ENCODE data around the gene AKAP17A. TPM values are rescaled to one million over a fixed set of nuclear protein-coding genes. Genes with fewer than 3 reads are reported as not detected.

AKAP17A gene
- total RNA-seq, 5 donors from 2014 or later (not counting 1 experiment from before 2014, with no cell fraction given) = 120 to 162 (median 155) TPM

DNA sequence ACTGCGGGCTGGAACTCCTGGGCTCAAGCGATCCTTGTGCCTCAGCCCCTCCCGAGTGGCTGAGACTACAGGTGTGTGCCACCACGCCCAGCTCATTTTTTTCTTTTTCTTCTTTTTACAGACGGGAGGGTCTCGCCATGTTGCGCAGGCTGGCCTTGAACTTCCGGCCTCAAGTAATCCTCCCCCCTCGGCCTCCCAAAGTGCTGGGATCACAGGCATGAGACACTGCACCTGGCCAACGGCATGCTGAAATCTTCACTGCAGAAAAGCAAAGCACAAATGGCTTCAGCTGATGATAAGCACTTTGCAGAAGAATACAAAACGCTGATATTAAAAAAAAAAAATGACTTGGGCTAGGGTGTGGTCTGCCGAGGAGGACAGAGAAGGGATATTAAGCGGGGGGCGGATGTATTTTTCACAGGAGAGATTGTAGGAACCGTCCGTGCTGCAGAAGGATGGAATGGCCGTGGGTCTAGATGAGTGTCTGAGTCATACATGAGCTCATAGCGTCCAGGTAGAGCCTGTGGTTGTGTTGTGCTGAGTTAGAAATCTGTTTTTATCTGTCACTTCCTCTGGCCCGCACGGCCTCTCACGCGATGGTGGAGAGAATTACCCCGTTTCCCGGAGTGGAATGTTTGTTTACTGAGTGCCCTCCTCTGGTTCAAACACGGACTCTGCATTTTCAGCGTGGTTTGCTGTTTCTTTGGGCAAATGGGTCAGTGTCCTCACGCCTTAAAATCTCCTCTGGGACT is 8.5 kb upstream of the AKAP17A start:
- 63% methylated on average over 18 of the region's 27 CpGs for WGBS (ENCODE audit: insufficient coverage)
- Mint-ChIP-seq H3K4me1 (peaks cover 26 to 40% (median 30%) of the 10 kb centered on the region in 3 donors), H3K4me3 (peak overlapping the region; percentile 46 to 53 (median 52)), H3K27me3 (no peaks in the 10 kb centered on the region), H3K27ac (peak overlapping the region; percentile 81 to 89), H3K9me3 (no peaks in the 10 kb centered on the region), H3K36me3 (no peaks in the 10 kb centered on the region)
- CTCF ChIA-PET = no interaction called here
- POLR2A ChIA-PET = no interaction called here
- H3K9me3 ChIP-seq = no peaks in the 10 kb centered on the region
- H3K36me3 ChIP-seq (ENCODE audit: control insufficient read depth in 2 of 2, extremely low read depth in 1 of 2, insufficient read depth in 1 of 2, low read length in 1 of 2) = no peaks in the 10 kb centered on the region
- peak in 5 of 35 experiments; percentile 26 to 80 (median 40) for DNase-seq
- H3K4me1 ChIP-seq (ENCODE audit: control insufficient read depth in 1 of 2, extremely low read depth in 1 of 2, insufficient read depth in 2 of 2, low read length in 2 of 2) = peaks cover 10 to 30% of the 10 kb centered on the region in 2 experiments
- no peaks in the 10 kb centered on the region for H3K27me3 ChIP-seq (replicated peaks in 1 of 2; ENCODE audit: control insufficient read depth in 2 of 2, extremely low read depth in 1 of 2, insufficient read depth in 2 of 2, low read length in 1 of 2)
- peak overlapping the region; percentile 52 for H3K27ac ChIP-seq (ENCODE audit: low read length)
- no peak overlapping the region for H3K4me3 ChIP-seq (ENCODE audit: control insufficient read depth in 1 of 2, extremely low read depth in 1 of 2, low read length in 1 of 2)
- ATAC-seq (replicated peaks in 1 of 4) = peak; percentile 59 to 93 (median 80)

DNA sequence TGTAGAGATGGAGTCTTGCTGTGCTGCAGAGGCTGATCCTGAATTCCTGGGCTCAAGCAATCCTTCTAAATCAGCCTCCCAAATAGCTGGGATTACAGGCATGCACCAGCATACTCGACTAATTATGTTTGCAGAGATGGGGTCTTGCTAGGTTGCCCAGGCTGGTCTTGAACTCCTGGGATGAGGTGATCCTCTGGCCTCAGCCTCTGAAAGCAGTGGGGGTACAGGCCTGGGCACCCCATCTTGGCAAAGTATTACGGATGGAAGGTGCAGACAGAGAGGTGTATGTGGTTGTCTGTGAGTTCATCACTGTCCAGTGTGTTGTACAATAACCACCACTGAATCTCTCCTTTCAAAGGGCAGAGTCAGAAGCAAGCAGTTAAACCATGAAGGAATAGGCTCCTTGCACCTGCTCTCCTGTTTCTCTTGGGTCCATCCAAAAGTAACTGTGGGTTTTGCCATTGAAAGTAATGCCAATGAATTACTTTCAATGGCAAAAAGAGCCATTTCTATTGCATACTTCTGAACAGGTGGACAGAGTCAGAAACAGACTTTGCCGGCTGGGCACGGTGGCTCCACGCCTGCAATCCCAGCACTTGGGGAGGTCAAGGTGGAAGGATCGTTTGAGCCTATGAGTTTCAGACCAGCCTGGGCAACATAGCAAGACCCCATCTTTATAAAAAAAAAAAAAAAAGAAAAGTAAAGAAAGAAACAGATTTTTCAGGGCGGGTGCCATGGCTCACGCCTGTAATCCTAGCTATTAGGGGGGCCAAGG is 7.0 kb upstream of the AKAP17A start:
- H3K27ac Mint-ChIP-seq = no peak overlapping the region

DNA sequence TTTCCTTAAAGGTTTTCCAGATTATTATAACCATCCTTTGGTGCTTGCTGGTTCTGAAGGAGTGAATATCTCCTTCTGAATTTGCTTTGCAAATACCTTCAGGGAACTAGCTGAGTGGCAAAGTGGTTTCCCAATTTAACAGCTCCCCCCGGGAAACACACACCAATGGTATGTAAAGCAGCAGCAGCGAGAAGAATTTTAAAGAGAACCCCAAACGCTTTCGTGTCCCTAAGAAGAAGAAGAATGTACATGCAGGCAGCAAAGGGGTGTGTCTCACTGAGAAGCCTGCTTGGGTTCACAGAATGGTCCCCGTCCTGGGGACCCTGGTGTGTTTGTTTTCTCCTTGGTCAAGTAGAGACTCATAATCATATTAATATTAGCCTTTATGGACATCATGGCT is 4.2 kb upstream of the AKAP17A start:
- H3K4me3 ChIP-seq (ENCODE audit: control insufficient read depth in 1 of 2, extremely low read depth in 1 of 2, low read length in 1 of 2) = no peak overlapping the region
- Mint-ChIP-seq H3K9me3 (no peaks in the 10 kb centered on the region), H3K27me3 (no peaks in the 10 kb centered on the region), H3K4me1 (peaks cover 21 to 33% (median 23%) of the 10 kb centered on the region in 3 donors), H3K27ac (peak overlapping the region; percentile 61 to 62), H3K36me3 (no peaks in the 10 kb centered on the region), H3K4me3 (no peak overlapping the region)
- H3K27ac ChIP-seq (ENCODE audit: low read length) = no peak overlapping the region
- 72% methylated on average over 4 of the region's 5 CpGs for WGBS (ENCODE audit: insufficient coverage)
- H3K36me3 ChIP-seq (ENCODE audit: control insufficient read depth in 2 of 2, extremely low read depth in 1 of 2, insufficient read depth in 1 of 2, low read length in 1 of 2) = no peaks in the 10 kb centered on the region
- H3K4me1 ChIP-seq (ENCODE audit: control insufficient read depth in 1 of 2, extremely low read depth in 1 of 2, insufficient read depth in 2 of 2, low read length in 2 of 2) = peaks cover 3 to 18% of the 10 kb centered on the region in 2 experiments
- no peaks in the 10 kb centered on the region for H3K27me3 ChIP-seq (replicated peaks in 1 of 2; ENCODE audit: control insufficient read depth in 2 of 2, extremely low read depth in 1 of 2, insufficient read depth in 2 of 2, low read length in 1 of 2)
- ChIA-PET POLR2A (no interaction called here), CTCF (no interaction called here)
- no peaks in the 10 kb centered on the region for H3K9me3 ChIP-seq
- no peak for DNase-seq
- ATAC-seq (replicated peaks in 1 of 4) = no peak

More for the DNA sequence above, 7.0 kb upstream of the AKAP17A start:
- Histone ChIP-seq H3K4me1 (ENCODE audit: control insufficient read depth in 1 of 2, extremely low read depth in 1 of 2, insufficient read depth in 2 of 2, low read length in 2 of 2) (peaks cover 4 to 16% of the 10 kb centered on the region in 2 experiments), H3K4me3 (ENCODE audit: control insufficient read depth in 1 of 2, extremely low read depth in 1 of 2, low read length in 1 of 2) (no peak overlapping the region), H3K36me3 (ENCODE audit: control insufficient read depth in 2 of 2, extremely low read depth in 1 of 2, insufficient read depth in 1 of 2, low read length in 1 of 2) (no peaks in the 10 kb centered on the region), H3K27ac (ENCODE audit: low read length) (no peak overlapping the region), H3K9me3 (no peaks in the 10 kb centered on the region), H3K27me3 (replicated peaks in 1 of 2; ENCODE audit: control insufficient read depth in 2 of 2, extremely low read depth in 1 of 2, insufficient read depth in 2 of 2, low read length in 1 of 2) (no peaks in the 10 kb centered on the region)
- no peak overlapping the region for H3K4me3 Mint-ChIP-seq
- POLR2A ChIA-PET = no interaction called here
- DNase-seq (peak in 1 of 35 experiments; percentile 0), ATAC-seq (replicated peaks in 1 of 4) (no peak)
- CTCF ChIA-PET = no interaction called here
- H3K27me3 Mint-ChIP-seq = no peaks in the 10 kb centered on the region
- H3K36me3 Mint-ChIP-seq = no peaks in the 10 kb centered on the region
- peaks cover 26 to 40% (median 32%) of the 10 kb centered on the region in 3 donors for H3K4me1 Mint-ChIP-seq
- no peaks in the 10 kb centered on the region for H3K9me3 Mint-ChIP-seq
- WGBS (ENCODE audit: insufficient coverage) = 88% methylated on average over 1 of the region's 8 CpGs

DNA sequence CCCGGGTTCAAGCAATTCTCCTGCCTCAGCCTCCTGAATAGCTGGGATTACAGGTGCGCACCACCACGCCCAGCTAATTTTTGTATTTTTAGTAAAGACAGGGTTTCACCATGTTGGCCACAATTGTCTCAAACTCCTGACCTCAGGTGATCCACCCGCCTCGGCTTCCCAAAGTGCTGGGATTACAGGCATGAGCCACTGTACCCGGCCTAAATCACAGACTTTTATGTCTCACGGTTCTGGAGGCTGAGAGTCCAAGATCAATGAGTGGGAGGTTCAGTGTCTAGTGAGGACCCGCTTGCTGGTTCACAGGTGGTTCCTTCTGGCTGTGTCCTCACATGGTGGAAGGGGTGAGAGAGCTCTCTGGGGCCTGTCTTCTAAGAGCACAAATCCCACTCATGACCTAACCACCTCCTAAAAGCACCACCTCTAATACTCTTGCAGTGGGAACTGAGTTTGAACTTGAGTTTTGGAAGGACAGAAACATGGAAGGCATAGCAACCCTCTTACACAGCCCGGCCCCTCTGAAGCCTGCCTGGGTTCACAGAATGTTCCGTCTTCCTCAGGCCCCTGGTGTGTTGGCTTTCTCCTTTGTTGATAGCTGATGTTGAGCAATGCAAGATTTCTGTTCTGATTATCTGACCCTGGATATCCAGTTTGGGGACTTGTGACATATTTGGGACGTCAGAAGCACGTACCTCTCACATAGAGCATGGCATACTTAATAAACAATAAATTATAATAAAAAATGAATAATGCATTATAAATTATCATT is 1.9 kb upstream of the AKAP17A start:
- peaks cover 10% of the 10 kb centered on the region for H3K36me3 Mint-ChIP-seq
- peaks cover 5 to 29% of the 10 kb centered on the region in 2 experiments for H3K4me1 ChIP-seq (ENCODE audit: control insufficient read depth in 1 of 2, extremely low read depth in 1 of 2, insufficient read depth in 2 of 2, low read length in 2 of 2)
- H3K27ac Mint-ChIP-seq = peak overlapping the region; percentile 76 to 78
- H3K36me3 ChIP-seq (ENCODE audit: control insufficient read depth in 2 of 2, extremely low read depth in 1 of 2, insufficient read depth in 1 of 2, low read length in 1 of 2) = peaks cover 5 to 15% of the 10 kb centered on the region in 2 donors
- no peak overlapping the region for H3K4me3 Mint-ChIP-seq
- H3K27me3 ChIP-seq (replicated peaks in 1 of 2; ENCODE audit: control insufficient read depth in 2 of 2, extremely low read depth in 1 of 2, insufficient read depth in 2 of 2, low read length in 1 of 2) = no peaks in the 10 kb centered on the region
- CTCF ChIA-PET = no interaction called here
- no peak overlapping the region for H3K4me3 ChIP-seq (ENCODE audit: control insufficient read depth in 1 of 2, extremely low read depth in 1 of 2, low read length in 1 of 2)
- H3K27me3 Mint-ChIP-seq = no peaks in the 10 kb centered on the region
- ATAC-seq (replicated peaks in 1 of 4) (no peak), DNase-seq (no peak)
- WGBS (ENCODE audit: insufficient coverage) = 100% methylated on average over 1 of the region's 12 CpGs
- H3K9me3 Mint-ChIP-seq = no peaks in the 10 kb centered on the region
- POLR2A ChIA-PET = no interaction called here
- H3K27ac ChIP-seq (ENCODE audit: low read length) = no peak overlapping the region
- H3K4me1 Mint-ChIP-seq = peaks cover 25 to 35% (median 29%) of the 10 kb centered on the region in 3 donors
- no peaks in the 10 kb centered on the region for H3K9me3 ChIP-seq

DNA sequence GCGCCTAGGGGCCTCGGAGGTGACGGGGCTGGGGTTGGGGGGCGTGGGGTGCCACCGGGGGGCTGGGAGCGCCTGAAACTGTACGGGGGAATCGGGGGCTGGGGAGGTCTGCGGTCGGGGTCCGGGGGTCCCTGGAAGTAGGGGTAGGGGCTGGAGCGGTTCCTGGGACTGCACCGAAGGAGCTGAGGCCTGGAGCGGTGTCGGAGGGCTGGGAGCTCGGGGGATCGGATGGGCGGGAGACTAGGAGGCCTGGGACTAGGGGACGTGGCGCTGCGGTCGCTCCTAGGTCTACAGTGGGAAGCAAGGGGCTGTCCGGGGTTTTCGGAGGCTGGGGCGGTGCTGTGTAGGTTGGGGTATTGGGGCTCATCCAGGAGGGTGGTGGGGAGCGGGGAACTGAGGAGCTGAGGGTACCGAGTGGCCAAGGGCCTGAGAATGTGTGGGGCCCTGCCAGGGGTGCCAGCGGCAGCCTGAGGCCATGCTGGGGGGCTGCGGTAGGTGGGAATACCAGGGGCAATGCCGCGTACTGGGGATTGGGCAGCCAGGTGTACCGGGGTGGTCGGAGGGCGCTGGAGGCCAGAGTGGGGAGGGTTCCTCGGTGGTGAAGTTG is 562 bp downstream of the AKAP17A start:
- peak; percentile 11 to 31 (median 16) for ATAC-seq (replicated peaks in 1 of 4)
- Mint-ChIP-seq H3K36me3 (peaks cover 28% of the 10 kb centered on the region), H3K4me1 (peaks cover 24 to 47% (median 38%) of the 10 kb centered on the region in 3 donors), H3K27ac (peak overlapping the region; percentile 81 to 84), H3K27me3 (no peaks in the 10 kb centered on the region), H3K4me3 (peak overlapping the region; percentile 88 to 91 (median 90)), H3K9me3 (no peaks in the 10 kb centered on the region)
- Histone ChIP-seq H3K36me3 (ENCODE audit: control insufficient read depth in 2 of 2, extremely low read depth in 1 of 2, insufficient read depth in 1 of 2, low read length in 1 of 2) (peaks cover 5 to 34% of the 10 kb centered on the region in 2 donors), H3K4me3 (ENCODE audit: control insufficient read depth in 1 of 2, extremely low read depth in 1 of 2, low read length in 1 of 2) (peak overlapping the region; percentile 71 to 87), H3K9me3 (no peaks in the 10 kb centered on the region), H3K27me3 (replicated peaks in 1 of 2; ENCODE audit: control insufficient read depth in 2 of 2, extremely low read depth in 1 of 2, insufficient read depth in 2 of 2, low read length in 1 of 2) (no peaks in the 10 kb centered on the region), H3K4me1 (ENCODE audit: control insufficient read depth in 1 of 2, extremely low read depth in 1 of 2, insufficient read depth in 2 of 2, low read length in 2 of 2) (peaks cover 5 to 40% of the 10 kb centered on the region in 2 experiments), H3K27ac (ENCODE audit: low read length) (peak overlapping the region; percentile 69)
- ChIA-PET POLR2A (no interaction called here), CTCF (no interaction called here)
- DNase-seq = peak in 4 of 35 experiments; percentile 15 to 32 (median 22)
- 0% methylated on average over 24 of the region's 35 CpGs for WGBS (ENCODE audit: insufficient coverage)
